Activated CD4-positive, CD25-positive, alpha-beta regulatory T cell treated with anti-CD3 and anti-CD28 coated beads, Interleukin-2, amount 50 U/mL, for 16 hours (primary cell): ENCODE data around the gene ALDH1A2.
"Not testable (repeated sequence)": the region's sequence is repeated elsewhere in the genome, so short reads cannot be mapped to it uniquely, and the experiment has no call there.

ENCODE experiments used
- DNase-seq: peaks from one replicate; pipeline ENCODE4 v3.0.0-alpha.2; 2020; ENCODE audit warnings: low read depth, low spot score

ALDH1A2 gene

DNA sequence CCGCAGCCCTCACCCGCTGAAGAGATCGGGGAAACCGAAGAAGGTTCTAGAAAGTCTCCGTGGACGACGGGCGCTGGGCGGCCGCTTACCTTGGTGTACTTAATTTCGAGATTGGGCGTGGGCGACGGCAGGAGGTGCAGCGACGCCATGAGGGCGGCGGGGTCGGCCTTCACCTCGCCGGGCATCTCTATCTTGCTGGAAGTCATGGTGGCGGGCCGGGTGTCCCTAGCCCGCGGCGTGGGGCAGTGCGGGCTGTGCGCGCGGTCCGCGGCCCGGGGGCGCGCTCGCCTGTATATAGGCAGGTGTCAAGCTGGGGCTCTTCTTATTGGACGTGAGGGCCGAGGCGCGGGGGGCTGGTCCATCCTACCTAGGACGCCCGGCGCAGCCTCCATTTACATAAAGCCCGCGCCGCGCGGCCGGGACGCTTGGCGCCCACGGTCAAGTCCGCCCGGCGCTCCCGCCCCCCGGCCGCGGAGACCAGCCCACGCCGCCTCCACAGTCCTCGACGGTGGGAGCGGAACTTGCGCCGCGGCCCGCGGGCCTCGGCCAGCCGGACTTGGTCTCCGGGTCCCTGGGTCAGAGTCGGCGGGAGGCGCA, at the start of gene ALDH1A2:
Gene ALDH1A2 (minus strand): TSS at position 267 of the 597 bp plus-strand sequence. CDS start 61 bp downstream, at position 206.
- DNase-seq, result no peak

DNA sequence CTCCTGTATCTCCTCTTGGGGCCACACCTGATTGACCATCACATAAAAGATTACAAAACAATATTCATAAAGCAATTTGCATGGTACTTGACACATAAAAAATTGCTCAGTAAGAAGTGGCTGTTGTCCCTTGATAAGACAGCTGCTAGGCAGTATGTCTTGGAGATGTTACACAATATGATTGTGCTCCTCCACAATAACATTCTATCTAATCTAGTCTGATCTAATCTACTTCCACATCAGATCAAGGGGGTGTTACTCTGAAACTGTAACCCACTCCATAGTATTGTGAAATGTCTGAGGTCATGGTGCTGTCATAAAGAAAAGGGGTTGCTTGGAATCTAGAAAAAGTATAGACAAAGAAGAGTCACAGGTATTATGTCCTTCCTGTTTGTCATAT, 49.3 kb upstream of the ALDH1A2 start:
- DNase-seq, result no peak

DNA sequence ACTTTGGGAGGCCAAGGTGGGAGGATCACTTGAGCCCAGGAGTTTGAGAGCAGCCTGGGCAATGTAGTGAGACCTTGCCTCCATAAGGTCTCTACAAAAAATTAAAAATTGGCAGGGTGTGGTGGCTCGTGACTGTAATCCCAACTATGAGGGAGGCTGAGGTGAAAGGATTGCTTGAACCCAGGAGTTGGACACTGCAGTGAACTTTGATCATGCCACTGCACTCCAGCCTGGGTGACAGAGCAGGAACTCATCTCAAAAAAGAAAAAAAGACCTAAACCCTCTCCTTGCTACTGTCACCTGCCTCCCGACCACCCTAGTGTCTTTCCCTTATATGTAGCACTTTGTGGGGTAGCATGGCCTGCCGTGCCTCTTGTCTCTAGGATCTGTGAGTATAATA, 48.9 kb upstream of the ALDH1A2 start:
- no peak for DNase-seq

DNA sequence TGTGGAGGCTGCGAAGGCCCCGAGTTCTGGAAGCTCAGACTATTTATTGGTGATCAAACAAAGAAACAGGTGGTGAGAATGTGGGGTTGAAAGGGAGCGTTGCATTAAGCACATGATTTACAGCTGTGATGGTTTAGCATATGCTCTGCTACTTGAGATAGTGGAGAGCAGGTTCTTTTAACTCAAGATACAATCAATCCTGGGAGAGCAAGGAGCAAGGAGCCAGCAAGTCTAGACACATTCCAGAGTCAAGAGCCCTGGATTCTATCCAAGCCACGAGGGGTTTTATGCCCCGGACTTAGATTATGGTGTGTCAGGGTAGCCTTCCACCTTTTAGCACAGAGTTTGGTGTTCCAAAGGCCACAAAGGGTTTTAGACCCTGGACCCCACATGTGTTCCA, 47.8 kb upstream of the ALDH1A2 start:
- DNase-seq, result not testable (repeated sequence)

DNA sequence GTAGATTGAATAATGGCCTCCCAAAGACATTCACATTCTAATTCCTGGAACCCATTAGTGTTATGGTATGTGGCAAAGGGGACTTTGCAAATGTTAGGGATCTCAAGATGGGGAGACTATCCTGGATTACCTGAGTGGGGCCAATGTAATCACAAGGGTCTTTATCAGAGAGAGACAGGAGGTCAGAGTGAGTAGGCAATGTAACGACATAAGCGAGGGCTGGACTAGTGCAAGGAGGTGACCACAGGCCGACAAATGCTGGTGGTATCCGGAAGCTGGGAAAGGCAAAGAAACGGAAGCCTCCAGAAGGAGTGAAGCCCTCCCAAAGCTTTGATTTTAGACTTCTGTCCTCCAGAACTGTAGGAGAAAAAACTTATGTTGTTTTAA, 46.2 kb upstream of the ALDH1A2 start:
- no peak for DNase-seq

DNA sequence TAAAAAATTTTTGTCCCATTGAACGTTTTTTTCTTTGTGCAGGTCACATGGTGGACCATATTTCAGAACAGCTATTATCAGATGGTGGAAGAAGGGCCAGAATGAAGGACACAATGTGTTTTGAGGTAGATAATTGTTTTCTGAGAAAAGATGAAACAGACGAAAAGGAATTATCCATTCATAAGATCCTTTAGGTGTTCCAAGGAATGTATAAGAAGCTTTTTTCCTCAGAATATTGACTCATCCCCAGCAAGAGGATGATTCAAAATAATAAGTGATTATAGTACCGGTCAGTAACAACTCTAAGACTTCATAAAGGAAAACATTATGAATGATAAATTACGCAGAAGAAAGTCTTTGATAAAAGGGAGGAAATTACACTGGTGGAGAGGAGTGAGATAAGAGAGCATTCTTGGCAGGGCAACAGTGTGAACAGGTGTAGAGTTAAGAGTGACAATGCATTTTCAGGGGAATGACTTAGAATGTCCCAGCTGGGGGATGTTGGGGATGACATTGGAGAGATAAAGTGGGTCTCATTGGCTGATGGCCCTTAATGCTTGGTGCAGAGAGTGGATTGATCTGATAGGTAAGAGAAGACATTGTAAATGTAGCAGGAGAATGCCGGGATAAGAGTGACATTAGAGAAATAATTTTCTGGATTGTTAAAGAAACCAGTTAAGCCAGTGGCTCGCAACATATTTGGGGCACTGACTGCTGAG, 45.6 kb upstream of the ALDH1A2 start:
- no peak for DNase-seq

DNA sequence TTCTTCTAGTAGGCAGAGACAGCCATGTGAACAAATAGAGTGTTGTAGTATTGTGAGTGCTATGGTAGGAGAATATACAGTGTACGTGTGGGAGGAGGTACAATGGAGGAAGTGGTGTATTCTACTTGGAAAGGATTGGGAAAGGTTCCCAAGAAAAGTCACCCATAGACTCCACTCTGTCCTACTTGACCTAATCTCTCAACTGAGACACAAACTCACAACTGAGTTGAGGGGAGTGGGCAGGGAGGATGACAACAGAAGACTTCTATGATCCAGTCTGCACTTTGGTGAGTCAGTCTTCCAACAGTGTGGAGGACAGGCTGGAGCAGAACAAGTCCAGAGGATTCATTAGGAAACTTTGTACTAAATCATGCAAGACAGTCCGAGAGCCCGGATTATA, 43.9 kb upstream of the ALDH1A2 start:
- DNase-seq, result no peak

DNA sequence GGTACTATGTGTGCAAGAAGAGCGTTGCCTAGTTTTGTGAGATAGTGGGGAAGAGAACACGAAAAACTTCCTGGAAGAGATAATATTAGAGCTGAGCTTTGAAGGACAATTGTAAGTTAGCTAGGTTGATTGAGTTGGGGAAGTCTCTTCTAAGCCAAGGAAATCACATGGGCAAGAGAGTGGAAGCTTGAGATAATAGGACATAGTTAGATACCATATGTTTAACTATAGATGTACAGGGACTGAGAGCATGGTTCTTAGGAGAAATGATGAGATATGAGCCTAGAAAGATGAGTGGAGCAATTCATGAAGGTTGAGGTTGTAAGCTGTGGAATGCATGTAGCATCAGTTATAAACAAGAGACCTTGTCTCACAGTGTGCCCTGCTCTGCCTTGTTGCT, 42.6 kb upstream of the ALDH1A2 start:
- no peak for DNase-seq

DNA sequence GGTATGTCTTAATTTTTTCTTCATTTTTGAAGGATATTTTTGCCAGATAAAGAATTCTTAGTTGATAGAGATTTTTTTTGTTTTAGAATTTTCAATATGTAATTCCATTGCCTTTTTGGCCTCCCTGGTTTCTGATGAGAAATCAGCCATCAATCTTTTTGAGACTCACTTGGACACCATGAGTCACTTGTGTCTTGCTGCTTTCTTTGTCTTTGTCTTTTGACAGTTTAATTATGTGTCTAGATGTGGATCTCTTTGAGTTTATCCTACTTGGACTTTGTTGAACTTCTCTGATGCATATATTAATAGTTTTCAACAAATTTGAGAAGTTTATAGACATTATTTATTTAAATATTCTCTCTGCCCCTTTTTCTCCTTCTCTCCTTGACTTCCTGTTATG, 38.0 kb upstream of the ALDH1A2 start:
- DNase-seq, result no peak

DNA sequence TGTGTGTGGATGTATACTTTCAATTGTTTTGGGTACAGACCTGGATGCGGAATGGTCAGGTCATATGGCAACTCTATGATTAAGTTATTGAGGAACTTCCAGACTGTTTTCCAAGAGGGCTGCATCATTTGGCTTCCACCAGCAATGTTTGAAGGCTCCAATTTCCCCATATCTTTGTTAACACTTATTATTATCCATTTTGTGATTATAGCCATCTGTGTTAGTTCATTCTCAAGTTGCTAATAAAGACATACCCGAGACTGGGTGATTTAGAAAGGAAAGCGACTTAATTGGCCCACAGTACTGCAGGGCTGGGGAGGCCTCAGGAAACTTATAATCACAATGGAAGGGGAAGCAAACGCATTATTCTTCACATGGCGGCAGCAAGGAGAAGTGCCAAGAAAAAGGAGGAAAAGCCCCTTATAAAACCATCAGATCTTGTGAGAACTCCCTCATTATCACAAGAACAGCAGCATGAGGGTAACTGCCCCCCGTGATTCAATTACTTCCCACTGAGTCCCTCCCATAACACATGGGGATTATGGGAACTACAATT, 31.1 kb upstream of the ALDH1A2 start:
- DNase-seq, result no peak

DNA sequence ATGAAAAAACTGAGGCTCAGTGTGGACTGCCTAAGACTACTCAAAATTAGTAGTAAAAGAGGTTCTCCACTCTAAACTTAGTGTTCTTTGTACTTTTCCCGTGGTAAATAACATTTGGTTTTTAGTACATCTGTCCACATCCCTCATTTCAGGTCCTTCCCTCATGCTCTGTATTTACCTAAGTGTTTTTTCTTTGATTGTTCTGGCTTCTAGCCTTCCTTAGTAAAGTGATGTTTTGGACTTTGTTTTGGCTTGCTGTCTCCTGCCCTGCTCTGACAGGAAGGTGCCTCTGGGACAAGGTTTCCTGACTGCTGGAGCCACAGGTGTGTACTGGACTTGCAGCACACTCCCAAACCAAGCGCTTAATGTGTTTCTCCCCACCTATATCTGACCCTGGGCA, 29.9 kb upstream of the ALDH1A2 start:
- DNase-seq, result no peak

DNA sequence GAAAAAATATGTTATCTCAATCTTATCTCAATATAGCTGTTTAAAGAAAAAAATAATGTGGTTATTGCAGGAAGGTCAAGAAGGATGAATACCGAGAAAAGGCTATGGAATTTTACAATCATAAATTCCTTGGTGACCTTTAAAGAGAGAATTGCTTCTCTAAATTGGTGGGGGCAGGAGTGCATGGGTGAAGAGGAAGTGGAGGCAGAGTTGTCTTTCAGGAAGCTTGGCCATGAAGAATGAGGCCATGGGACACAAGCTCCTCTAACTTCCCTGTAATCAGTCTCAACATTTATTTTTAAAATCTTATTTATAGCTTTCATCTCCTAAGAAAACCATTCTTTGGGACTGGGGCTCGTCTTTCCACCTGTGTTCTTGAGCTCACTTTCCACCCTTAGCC, 22.4 kb upstream of the ALDH1A2 start:
- DNase-seq, result no peak

DNA sequence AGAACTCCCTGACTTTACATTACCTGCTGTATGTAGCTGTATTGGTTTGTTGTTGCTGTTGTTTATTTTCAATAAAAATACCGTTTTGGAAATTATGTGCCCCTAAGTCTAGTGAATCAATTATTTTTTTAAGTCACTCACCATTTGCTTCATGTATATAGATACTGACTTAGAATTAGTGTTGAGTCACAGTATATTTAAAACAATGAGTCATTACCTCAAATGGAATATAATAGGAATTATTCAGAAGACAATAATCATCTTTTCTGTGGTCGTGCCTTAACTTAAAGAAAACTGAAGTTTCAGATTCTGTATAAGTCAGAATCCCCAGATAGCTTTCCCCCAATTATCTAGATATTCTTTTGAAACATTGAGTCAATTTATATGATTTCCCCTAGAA, 21.0 kb upstream of the ALDH1A2 start:
- DNase-seq, result no peak

DNA sequence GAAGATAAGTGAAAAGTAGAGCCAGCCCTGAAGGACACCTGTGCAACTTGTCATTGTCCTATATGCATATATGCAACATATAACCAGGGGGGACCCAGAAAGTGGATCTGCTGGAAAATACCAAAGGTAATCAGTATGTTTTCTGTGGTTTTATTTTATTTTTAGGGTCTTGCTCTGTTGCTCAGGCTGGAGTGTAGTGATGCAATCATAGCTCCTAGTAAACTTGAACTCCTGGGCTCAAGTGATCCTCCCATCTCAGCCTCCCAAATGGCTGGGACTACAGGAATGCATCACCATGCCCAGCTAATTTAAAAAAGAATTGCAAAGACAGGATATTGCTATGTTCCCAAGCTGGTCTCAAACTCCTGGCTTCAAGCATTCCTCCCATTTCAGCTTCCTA, 18.0 kb upstream of the ALDH1A2 start:
- DNase-seq, result no peak

DNA sequence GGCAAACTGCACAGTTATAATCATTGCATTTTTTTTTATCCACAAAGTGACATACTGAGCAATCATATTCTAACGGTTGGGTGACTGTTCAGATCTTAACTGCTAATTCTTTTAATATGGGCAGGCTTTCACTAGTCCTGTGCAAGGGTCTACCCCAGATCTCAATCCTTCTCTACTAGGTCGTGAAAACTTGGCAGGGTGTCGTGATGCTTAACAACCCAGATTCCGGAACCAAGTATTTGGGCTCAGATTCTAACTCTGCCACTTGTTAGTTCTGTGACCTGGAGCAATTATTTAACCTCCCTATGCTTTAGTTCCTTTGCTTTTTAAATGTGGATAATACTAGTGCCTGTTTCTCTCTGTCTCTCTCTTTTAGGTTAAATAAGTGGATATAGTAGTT, 16.4 kb upstream of the ALDH1A2 start:
- no peak for DNase-seq

DNA sequence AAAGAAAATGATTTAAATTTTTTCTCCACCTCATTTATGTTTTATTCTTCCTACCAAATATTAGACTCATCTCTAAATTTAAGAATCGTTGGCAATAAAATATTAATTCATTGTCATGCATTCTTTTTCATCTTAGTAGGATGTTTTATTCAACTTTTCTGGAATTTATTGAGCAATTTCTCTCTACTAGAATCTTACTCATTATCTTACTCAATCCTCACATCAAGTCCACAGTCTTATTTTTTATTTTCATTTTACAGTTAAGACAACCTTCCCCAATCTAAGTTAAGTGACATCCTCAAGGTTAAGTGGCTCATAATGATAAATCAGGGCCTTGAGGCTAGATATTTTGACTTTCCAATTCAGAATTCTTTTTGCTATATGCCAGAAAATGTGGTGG, 15.9 kb upstream of the ALDH1A2 start:
- no peak for DNase-seq

DNA sequence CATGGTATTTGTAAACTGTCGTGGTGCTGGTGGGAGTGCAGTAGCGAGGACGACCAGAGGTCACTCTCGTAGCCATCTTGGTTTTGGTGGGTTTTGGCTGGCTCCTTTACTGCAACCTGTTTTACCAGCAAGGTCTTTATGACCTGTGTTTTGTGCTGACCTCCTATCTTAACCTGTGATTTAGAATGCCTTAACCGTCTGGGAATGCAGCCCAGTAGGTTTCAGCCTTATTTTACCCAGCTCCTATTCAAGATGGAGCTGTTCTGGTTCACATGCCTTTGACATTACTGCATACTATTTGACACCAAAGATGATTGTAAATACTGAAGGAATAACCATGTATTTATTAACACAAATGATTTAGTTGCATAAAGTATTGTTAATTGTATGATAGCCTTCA, 15.4 kb upstream of the ALDH1A2 start:
- DNase-seq, result not testable (repeated sequence)

DNA sequence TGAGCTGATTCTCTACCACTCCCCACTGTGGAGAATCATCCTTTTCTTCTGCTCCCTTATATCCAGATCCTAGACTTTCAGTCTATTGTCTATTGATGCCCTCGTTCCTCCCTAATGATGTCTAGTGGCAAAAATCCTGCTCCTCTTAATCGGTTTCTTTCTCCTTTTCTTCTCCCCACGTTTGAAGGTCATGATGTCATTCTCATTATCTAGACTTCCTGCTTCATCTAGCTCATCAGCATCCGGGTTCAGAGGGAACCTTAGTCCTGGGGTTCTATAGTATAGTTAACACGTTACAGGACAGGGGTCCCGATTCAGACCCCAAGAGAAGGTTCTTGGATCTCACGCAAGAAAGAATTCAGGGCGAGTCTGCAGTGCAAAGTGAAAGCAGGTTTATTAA, 14.9 kb upstream of the ALDH1A2 start:
- no peak for DNase-seq

DNA sequence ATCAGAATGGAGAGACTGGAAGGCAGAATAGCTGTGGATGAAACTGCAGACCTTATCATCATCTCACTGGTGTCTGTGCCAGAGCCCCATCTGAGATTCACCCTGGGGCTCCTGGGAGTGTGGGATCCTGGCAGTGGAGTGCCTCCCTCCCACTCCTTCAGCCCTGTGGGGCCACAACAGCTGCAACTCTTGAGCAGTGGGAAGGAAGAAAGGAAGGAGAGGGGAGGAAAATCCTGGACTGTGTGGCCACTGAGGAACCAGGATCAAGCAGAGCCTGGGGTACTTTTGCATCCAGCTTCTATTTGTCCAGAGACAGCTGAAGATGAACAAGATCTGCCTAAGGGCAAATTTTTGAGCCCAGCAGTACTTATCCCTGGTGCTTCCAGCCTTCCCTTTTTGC, 13.1 kb upstream of the ALDH1A2 start:
- no peak for DNase-seq

DNA sequence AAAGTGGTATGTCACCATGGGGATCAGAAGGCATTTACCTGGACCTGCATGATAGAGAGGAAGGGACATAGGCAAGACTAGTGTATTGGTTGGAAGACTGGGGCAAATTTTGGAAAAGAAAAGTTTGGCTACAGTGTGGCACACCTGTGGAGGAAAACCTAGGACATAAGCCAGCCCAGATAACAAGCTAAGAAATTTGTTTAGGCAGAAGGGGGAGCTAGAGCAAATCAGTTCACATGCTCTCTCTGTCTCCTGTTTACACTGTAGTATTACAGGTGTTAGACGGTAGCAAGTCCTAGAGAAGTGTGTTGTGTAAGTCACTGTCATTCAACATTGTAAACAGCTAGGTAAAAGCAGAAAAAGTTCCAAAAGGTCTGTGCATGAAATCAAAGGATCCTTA, 11.9 kb upstream of the ALDH1A2 start:
- no peak for DNase-seq

DNA sequence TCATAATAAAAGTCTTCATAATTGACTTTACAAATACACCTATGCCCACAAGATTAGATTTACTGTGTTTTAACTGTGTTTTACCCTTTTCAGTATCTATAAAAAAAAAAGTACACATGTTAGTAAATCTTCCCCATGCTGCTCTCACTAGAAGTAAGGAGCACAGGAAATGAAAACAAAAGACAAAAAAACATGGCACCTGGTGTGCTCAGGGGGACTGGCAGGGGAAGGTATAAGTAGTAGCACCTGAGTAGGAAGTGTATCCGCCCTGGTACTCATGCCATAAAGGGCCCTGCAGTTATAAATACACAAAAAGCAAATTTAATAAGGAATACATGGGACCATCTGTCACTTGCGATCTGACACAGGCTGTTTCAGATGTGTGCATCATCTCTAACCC, 8.9 kb upstream of the ALDH1A2 start:
- DNase-seq, result no peak

DNA sequence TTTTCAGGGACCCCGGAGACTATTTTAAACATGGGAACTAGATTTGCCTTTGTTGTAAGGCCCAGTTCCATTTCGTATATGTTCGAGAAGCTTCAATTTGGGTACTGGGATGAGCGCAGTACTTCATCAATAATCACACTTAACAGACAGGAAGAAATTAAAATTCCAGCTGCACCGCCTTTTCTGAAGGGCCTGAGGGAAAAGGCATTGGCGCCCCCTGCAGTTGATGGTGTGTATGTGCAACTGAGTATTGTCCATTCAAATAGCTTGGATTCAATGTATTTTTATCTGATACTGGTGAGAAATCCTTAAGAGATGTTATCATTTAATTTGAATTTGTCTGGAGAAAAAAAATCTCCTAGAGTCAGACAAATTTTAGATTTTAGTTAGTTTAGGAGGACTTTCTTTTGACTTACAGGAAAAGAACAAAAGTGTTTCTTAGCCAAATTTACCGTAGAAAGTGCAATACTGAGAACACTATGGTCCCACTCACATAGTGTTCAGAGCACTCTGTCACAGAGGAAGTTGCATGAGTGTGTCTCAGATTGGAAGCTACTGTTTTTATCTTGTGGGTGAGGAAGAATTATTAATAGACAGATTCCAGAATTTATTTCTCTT, 5.4 kb upstream of the ALDH1A2 start:
- DNase-seq, result no peak

DNA sequence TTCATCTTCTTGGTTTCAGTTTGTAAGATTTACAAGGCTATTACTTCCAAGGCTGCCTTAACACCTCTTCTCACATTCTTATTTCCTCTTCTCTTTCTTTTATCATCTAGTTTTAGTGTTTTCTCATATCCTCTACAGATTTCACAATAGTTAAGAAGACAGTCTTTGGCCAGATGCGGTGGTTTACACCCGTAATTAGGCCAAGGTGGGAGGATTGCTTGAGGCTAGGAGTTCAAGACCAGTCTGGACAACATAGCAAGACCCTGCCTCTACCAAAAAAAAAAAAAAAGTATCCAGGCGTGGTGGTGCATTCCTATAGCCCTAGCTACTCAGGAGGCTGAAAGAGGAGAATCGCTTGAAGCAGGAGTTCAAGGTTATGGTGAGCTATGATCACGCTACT, 3.5 kb upstream of the ALDH1A2 start:
- DNase-seq, result no peak
